Gastroesophageal sphincter (tissue), 4 donors: Measurements from ENCODE around the gene IQSEC1. TPM values are rescaled to one million over a fixed set of nuclear protein-coding genes. Genes with fewer than 3 reads are reported as not detected.

ENCODE experiments used
- ATAC-seq: fragments of 150-250 bp; one replicate; pipeline ENCODE4 v1.9.1; 2016; ENCODE audit warnings: mild to moderate bottlenecking, moderate library complexity
- H3K27ac ChIP-seq, 4 donors: fragments of 200-600 bp; sonication (generic) in 3 of 4; 1 replicate in 3 of 4; 2 replicates in 1 of 4; pipeline ENCODE4 v1.5.1; 2016 to 2019
- H3K27me3 ChIP-seq: fragments of 200-600 bp; sonication (generic); one replicate; pipeline ENCODE4 v1.5.1; 2019
- H3K36me3 ChIP-seq, 2 donors: fragments of 200-600 bp; sonication (generic); one replicate each; pipeline ENCODE4 v1.5.1; 2019; ENCODE audit warnings: control low read depth in 1 of 2
- H3K4me1 ChIP-seq, 3 donors: fragments of 200-600 bp; sonication (generic); 1 replicate in 2 of 3; 2 replicates in 1 of 3; pipeline ENCODE4 v1.5.1; 2016 to 2019; ENCODE audit warnings: control low read depth in 2 of 3
- H3K4me3 ChIP-seq, 2 donors: fragments of 200-600 bp; sonication (generic); one replicate each; pipeline ENCODE4 v1.5.1; 2019; ENCODE audit warnings: mild to moderate bottlenecking in 1 of 2, moderate library complexity in 1 of 2
- H3K9me3 ChIP-seq, 3 donors: fragments of 200-600 bp; sonication (generic); one replicate each; pipeline ENCODE4 v1.5.1; 2017 to 2019; ENCODE audit warnings: control low read depth in 2 of 3
- CTCF ChIP-seq, 4 experiments: fragments of 200-600 bp in 2 of 4; fragments of 450-650 bp in 2 of 4; sonication (generic) in 1 of 4; IDR thresholded peaks; one replicate each; pipeline ENCODE4 v1.5.1; 2017 to 2019; ENCODE audit warnings: antibody characterized with exemption in 4 of 4, mild to moderate bottlenecking in 2 of 4, moderate library complexity in 2 of 4
- EP300 ChIP-seq: sonication (generic); formaldehyde crosslinking; IDR thresholded peaks from one replicate; pipeline ENCODE4 v1.6.1; 2017; ENCODE audit warnings: antibody characterized with exemption, mild to moderate bottlenecking
- POLR2A ChIP-seq, 2 donors: fragments of 450-650 bp; IDR thresholded peaks; one replicate each; pipeline ENCODE4 v1.6.1; 2017; ENCODE audit warnings: antibody characterized with exemption in 2 of 2, mild to moderate bottlenecking in 2 of 2, moderate library complexity in 1 of 2
- POLR2AphosphoS5 ChIP-seq: sonication (generic); formaldehyde crosslinking; IDR thresholded peaks from one replicate; pipeline ENCODE4 v1.6.1; 2017; ENCODE audit warnings: antibody characterized with exemption
- WGBS, 2 donors: methylation state at CpG; one replicate each; pipeline ENCODE4 v1.1.5; 2018; ENCODE audit warnings: low coverage in 1 of 2; 5-methylcytosine and 5-hydroxymethylcytosine counted together
- total RNA-seq, 4 donors: library from RNA; depleted of rRNA; stranded (reverse); fragments of >200 nt; gene quantifications; one replicate each; pipeline ENCODE4 v1.1.0, GENCODE V29; 2016

Gene IQSEC1
- total RNA-seq, 4 donors from 2014 or later = 49.5 to 104 (median 61.7) TPM

GRCh38 chr3:13120289-13120927, 47.2 kb upstream of the IQSEC1 start:
- H3K4me1 ChIP-seq = no peaks in the 10 kb centered on the region
- no peak overlapping the region for H3K4me3 ChIP-seq
- no peak for ATAC-seq
- no peaks in the 10 kb centered on the region for H3K36me3 ChIP-seq
- no peaks in the 10 kb centered on the region for H3K9me3 ChIP-seq
- H3K27me3 ChIP-seq = peaks cover 25% of the 10 kb centered on the region
- 52 to 70% methylated on average over 3 to 6 of the region's 14 CpGs for WGBS, 2 donors
- no peak overlapping the region for H3K27ac ChIP-seq
- TF ChIP-seq POLR2AphosphoS5 (no peak), CTCF (IDR thresholded peaks at IDR 0.05) (no peak), EP300 (no peak), POLR2A (IDR thresholded peaks at IDR 0.05) (no peak)

- no peaks in the 10 kb centered on the region for H3K9me3 ChIP-seq
- H3K4me1 ChIP-seq = no peaks in the 10 kb centered on the region
- no peak overlapping the region for H3K27ac ChIP-seq
- no peaks in the 10 kb centered on the region for H3K36me3 ChIP-seq
- H3K27me3 ChIP-seq = peaks cover 25% of the 10 kb centered on the region
- 58% methylated on average over 7 to 8 of the region's 17 CpGs for WGBS, 2 donors
- H3K4me3 ChIP-seq = no peak overlapping the region
- no peak for TF ChIP-seq POLR2AphosphoS5
- no peak for TF ChIP-seq EP300
- TF ChIP-seq CTCF (IDR thresholded peaks at IDR 0.05) = no peak
- no peak for TF ChIP-seq POLR2A (IDR thresholded peaks at IDR 0.05)
- ATAC-seq = no peak
Observed at GRCh38 chr3:13119471-13120220, 46.4 kb upstream of the IQSEC1 start.

GRCh38 chr3:13116426-13116825, 43.2 kb upstream of the IQSEC1 start:
- no peak for ATAC-seq
- H3K27me3 ChIP-seq = peaks cover 52% of the 10 kb centered on the region
- TF ChIP-seq POLR2AphosphoS5 = no peak
- no peak for TF ChIP-seq POLR2A (IDR thresholded peaks at IDR 0.05)
- TF ChIP-seq EP300 = no peak
- TF ChIP-seq CTCF (IDR thresholded peaks at IDR 0.05) = no peak
- 66 to 74% methylated on average over 5 to 6 of the region's 8 CpGs for WGBS, 2 donors
- no peaks in the 10 kb centered on the region for H3K36me3 ChIP-seq
- H3K9me3 ChIP-seq = no peaks in the 10 kb centered on the region
- H3K27ac ChIP-seq = no peak overlapping the region
- H3K4me3 ChIP-seq = no peak overlapping the region
- no peaks in the 10 kb centered on the region for H3K4me1 ChIP-seq

- no peak for ATAC-seq
- no peak overlapping the region for H3K27ac ChIP-seq
- 82 to 100% methylated on average over 1 of the region's 7 CpGs for WGBS, 2 donors
- no peak overlapping the region for H3K4me3 ChIP-seq
- H3K9me3 ChIP-seq = no peaks in the 10 kb centered on the region
- TF ChIP-seq CTCF (IDR thresholded peaks at IDR 0.05) (no peak), EP300 (no peak), POLR2AphosphoS5 (no peak), POLR2A (IDR thresholded peaks at IDR 0.05) (no peak)
- H3K4me1 ChIP-seq = no peaks in the 10 kb centered on the region
- H3K27me3 ChIP-seq = peaks cover 52% of the 10 kb centered on the region
- no peaks in the 10 kb centered on the region for H3K36me3 ChIP-seq
Observed at GRCh38 chr3:13115991-13116390, 42.8 kb upstream of the IQSEC1 start.

GRCh38 chr3:13115576-13115910, 42.3 kb upstream of the IQSEC1 start:
- WGBS, 2 donors = 100% methylated on average over 1 of the region's 8 CpGs; no CpG with 5 or more reads in 1 of the 2 donors
- H3K27ac ChIP-seq = no peak overlapping the region
- H3K36me3 ChIP-seq = no peaks in the 10 kb centered on the region
- no peak for TF ChIP-seq POLR2AphosphoS5
- TF ChIP-seq EP300 = no peak
- ATAC-seq = no peak
- H3K9me3 ChIP-seq = no peaks in the 10 kb centered on the region
- H3K4me1 ChIP-seq = no peaks in the 10 kb centered on the region
- H3K27me3 ChIP-seq = peaks cover 54% of the 10 kb centered on the region
- no peak overlapping the region for H3K4me3 ChIP-seq
